HCT116 (cell line): ENCODE measurements around the gene PKHD1. TPM values are rescaled to one million over a fixed set of nuclear protein-coding genes. Genes with fewer than 3 reads are reported as not detected.

ENCODE experiments used
- ATAC-seq: fragments of 200-7000 bp; cut with Tn5 transposase; 2 replicates; pipeline ENCODE4 v1.9.1; 2020; ENCODE audit warnings: mild to moderate bottlenecking, moderate library complexity
- BruUV-seq: library from RNA; stranded (reverse); fragments of 400-500 nt; replicated peaks from 2 replicates; lab custom pipeline; 2021; lab: Mats Ljungman, UMichigan
- CTCF ChIA-PET: fragments of 300-600 bp; sonication (Branson Sonifier 250); formaldehyde crosslinking; loops from one replicate; lab custom pipeline; 2021; ENCODE audit warnings: antibody characterized with exemption; lab: Charles Lee
- POLR2A ChIA-PET: fragments of 300-600, 350-600 bp; sonication (Branson Sonifier 250); formaldehyde crosslinking; loops from one replicate; lab custom pipeline; 2021; ENCODE audit warnings: antibody characterized with exemption; lab: Charles Lee
- RAD21 ChIA-PET, 2 experiments: fragments of 300-600 bp; sonication (Branson Sonifier 250); formaldehyde crosslinking; loops; one replicate each; lab custom pipeline; 2023; ENCODE audit warnings: low total read pairs in 2 of 2; ENCODE audit not compliant: uncharacterized antibody in 2 of 2, unreplicated experiment in 2 of 2, low non-redundant PET in 1 of 2; lab: Charles Lee
- DNase-seq: peaks from one replicate; pipeline ENCODE4 v3.0.0-alpha.2; 2010; ENCODE audit warnings: low read depth, low spot score
- H2AFZ ChIP-seq: fragments of 200-600 bp; shearing (Covaris generic), sonication (generic); 2 replicates; pipeline ENCODE4 v1.6.1; 2017; ENCODE audit warnings: low read depth, mixed run types, mixed read lengths, antibody characterized with exemption, low read length; ENCODE audit not compliant: poor library complexity, severe bottlenecking
- H3K27ac ChIP-seq: 2 replicates; pipeline ENCODE4 v1.5.1; 2012; ENCODE audit warnings: low read depth, low read length
- H3K27me3 ChIP-seq: fragments of 200-600 bp; sonication (generic); 2 replicates; pipeline ENCODE4 v1.6.1; 2016; ENCODE audit warnings: mixed run types, low read length, mixed read lengths; ENCODE audit not compliant: insufficient read depth
- H3K36me3 ChIP-seq, 2 experiments: fragments of 200-500 bp in 1 of 2; fragments of 200-600 bp in 1 of 2; sonication (Bioruptor generic) in 1 of 2; sonication (generic) in 1 of 2; 2 replicates each; pipeline versions ENCODE4 v1.5.1 to v1.6.1; 2014 to 2016; ENCODE audit warnings: low read length in 2 of 2, inconsistent platforms in 1 of 2, mixed read lengths in 1 of 2, mixed run types in 1 of 2; ENCODE audit not compliant: insufficient read depth in 2 of 2, control insufficient read depth in 1 of 2
- H3K4me1 ChIP-seq, 2 experiments: fragments of 200-600 bp in 1 of 2; sonication (generic) in 1 of 2; 2 replicates each; pipeline versions ENCODE4 v1.5.1 to v1.6.1; 2012 to 2017; ENCODE audit warnings: low read length in 2 of 2, inconsistent platforms in 1 of 2, mild to moderate bottlenecking in 1 of 2, mixed read lengths in 1 of 2, mixed run types in 1 of 2, moderate library complexity in 1 of 2; ENCODE audit not compliant: insufficient read depth in 2 of 2, control insufficient read depth in 1 of 2
- H3K4me2 ChIP-seq: fragments of 200-600 bp; sonication (generic); 2 replicates; pipeline ENCODE4 v1.6.1; 2017; ENCODE audit warnings: mixed run types, low read length, mixed read lengths
- H3K4me3 ChIP-seq, 2 experiments: fragments of 200-600 bp in 1 of 2; sonication (generic) in 1 of 2; replicated peaks in 1 of 2; 2 replicates each; pipeline ENCODE4 v1.5.1; 2011 to 2016; ENCODE audit warnings: low read length in 2 of 2, control low read depth in 1 of 2, low read depth in 1 of 2, mild to moderate bottlenecking in 1 of 2, mixed read lengths in 1 of 2, mixed run types in 1 of 2
- H3K79me2 ChIP-seq: fragments of 200-600 bp; sonication (generic); 2 replicates; pipeline ENCODE4 v1.6.1; 2017; ENCODE audit warnings: mild to moderate bottlenecking, mixed run types, low read length, moderate library complexity, mixed read lengths; ENCODE audit not compliant: insufficient read depth
- H3K9ac ChIP-seq: fragments of 200-600 bp; sonication (generic); 2 replicates; pipeline ENCODE4 v1.6.1; 2016; ENCODE audit warnings: low read length, mixed read lengths
- H3K9me2 ChIP-seq: fragments of 200-600 bp; sonication (generic), shearing (Covaris generic); 2 replicates; pipeline ENCODE4 v1.6.1; 2017; ENCODE audit warnings: mixed run types, mild to moderate bottlenecking, moderate library complexity; ENCODE audit not compliant: insufficient read depth
- H3K9me3 ChIP-seq, 2 experiments: fragments of 200-500 bp in 1 of 2; fragments of 200-600 bp in 1 of 2; sonication (Bioruptor generic) in 1 of 2; sonication (generic) in 1 of 2; 2 replicates each; pipeline ENCODE4 v1.6.1; 2014 to 2017; ENCODE audit warnings: low read length in 2 of 2, mixed read lengths in 2 of 2, inconsistent platforms in 1 of 2, low read depth in 1 of 2, mild to moderate bottlenecking in 1 of 2, mixed run types in 1 of 2, moderate library complexity in 1 of 2; ENCODE audit not compliant: control insufficient read depth in 1 of 2, insufficient read depth in 1 of 2
- H4K20me1 ChIP-seq: fragments of 200-600 bp; sonication (generic), shearing (Covaris generic); 2 replicates; pipeline ENCODE4 v1.6.1; 2017; ENCODE audit warnings: mixed run types, mild to moderate bottlenecking, moderate library complexity; ENCODE audit not compliant: insufficient read depth
- CBX3 ChIP-seq: IDR thresholded peaks from 2 replicates; pipeline ENCODE4 v1.6.1; 2012; ENCODE audit warnings: low read depth
- EGR1 ChIP-seq: IDR thresholded peaks from 2 replicates; pipeline ENCODE4 v1.6.1; 2012; ENCODE audit warnings: low read depth
- ELF1 ChIP-seq: IDR thresholded peaks from 2 replicates; pipeline ENCODE4 v1.6.1; 2012; ENCODE audit warnings: low read depth, borderline replicate concordance
- JUND ChIP-seq: IDR thresholded peaks from 2 replicates; pipeline ENCODE4 v1.6.1; 2012
- POLR2A ChIP-seq: IDR thresholded peaks from 2 replicates; pipeline ENCODE4 v1.7.0; 2011; ENCODE audit warnings: borderline replicate concordance; ENCODE audit not compliant: insufficient read depth, insufficient read length; ENCODE audit errors: extremely low read depth
- POLR2AphosphoS5 ChIP-seq: IDR thresholded peaks from 2 replicates; pipeline ENCODE4 v1.6.1; 2011; ENCODE audit warnings: mild to moderate bottlenecking, low read depth, low read length, moderate library complexity
- SIN3A ChIP-seq: IDR thresholded peaks from 2 replicates; pipeline ENCODE4 v1.6.1; 2012; ENCODE audit warnings: low read depth
- SP1 ChIP-seq: IDR thresholded peaks from 2 replicates; pipeline ENCODE4 v1.6.1; 2012; ENCODE audit warnings: low read depth
- SRF ChIP-seq: IDR thresholded peaks from 2 replicates; pipeline ENCODE4 v1.6.1; 2012; ENCODE audit warnings: low read depth
- ZBTB33 ChIP-seq: IDR thresholded peaks from 2 replicates; pipeline ENCODE4 v1.6.1; 2011; ENCODE audit warnings: mild to moderate bottlenecking, low read length, moderate library complexity; ENCODE audit not compliant: insufficient replicate concordance; ENCODE audit errors: extremely low read depth
- ZNF274 ChIP-seq: fragments of 200-500 bp; sonication (Bioruptor generic); IDR thresholded peaks from 2 replicates; pipeline ENCODE4 v1.6.1; 2014; ENCODE audit warnings: mild to moderate bottlenecking, low read depth, low read length, inconsistent platforms
- intact Hi-C: fragments of 100-400 bp; cut with micrococcal nuclease; formaldehyde crosslinking; loops from 2 replicates; pipeline ENCODE4 v1.10.0; 2022
- total RNA-seq: library from RNA; stranded (reverse); gene quantifications from one replicate; pipeline ENCODE4 v1.2.1, GENCODE V29; 2021; ENCODE audit not compliant: unreplicated experiment

The PKHD1 gene
- total RNA-seq, 1 experiment from 2014 or later = not detected

- no peaks in the 10 kb centered on the region for H4K20me1 ChIP-seq
- H3K4me1 ChIP-seq = no peaks in the 10 kb centered on the region
- no peak overlapping the region for H3K4me2 ChIP-seq
- no peak overlapping the region for H3K27ac ChIP-seq
- no peaks in the 10 kb centered on the region for H3K9me2 ChIP-seq
- H3K27me3 ChIP-seq = no peaks in the 10 kb centered on the region
- no peaks in the 10 kb centered on the region for H3K79me2 ChIP-seq
- H3K4me3 ChIP-seq = no peak overlapping the region
- ChIA-PET RAD21 (no interaction called here), CTCF (no interaction called here), POLR2A (no interaction called here)
- no peak overlapping the region for H2AFZ ChIP-seq
- intact Hi-C loops = no loop called here
- H3K36me3 ChIP-seq = no peaks in the 10 kb centered on the region
- no TSS peak for BruUV-seq
- DNase-seq (no peak), ATAC-seq (no peak)
- H3K9ac ChIP-seq = no peak overlapping the region
- TF ChIP-seq JUND = no peak
- no peak for TF ChIP-seq CBX3
- TF ChIP-seq ZBTB33 = no peak
- TF ChIP-seq SRF = no peak
- no peak for TF ChIP-seq EGR1
- no peak for TF ChIP-seq ELF1
- TF ChIP-seq POLR2AphosphoS5 = no peak
- no peak for TF ChIP-seq SP1
- no peak for TF ChIP-seq POLR2A
- TF ChIP-seq SIN3A = no peak
- TF ChIP-seq ZNF274 = no peak
- H3K9me3 ChIP-seq = no peaks in the 10 kb centered on the region; a peak in 1 of 4 replicates
Observed at GRCh38 chr6:51788121-51788520, 299.3 kb downstream of the PKHD1 start.
